Measurements from ENCODE around the gene SORBS2. TPM values are rescaled to one million over a fixed set of nuclear protein-coding genes. Genes with fewer than 3 reads are reported as not detected.
"Not testable (repeated sequence)": the region's sequence is repeated elsewhere in the genome, so short reads cannot be mapped to it uniquely, and the experiment has no call there.

SORBS2 gene
- polyA plus RNA-seq (2013, experiment 1 of 2): 27.1 TPM
- polyA plus RNA-seq (2013, experiment 2 of 2): 32.6 TPM

DNA sequence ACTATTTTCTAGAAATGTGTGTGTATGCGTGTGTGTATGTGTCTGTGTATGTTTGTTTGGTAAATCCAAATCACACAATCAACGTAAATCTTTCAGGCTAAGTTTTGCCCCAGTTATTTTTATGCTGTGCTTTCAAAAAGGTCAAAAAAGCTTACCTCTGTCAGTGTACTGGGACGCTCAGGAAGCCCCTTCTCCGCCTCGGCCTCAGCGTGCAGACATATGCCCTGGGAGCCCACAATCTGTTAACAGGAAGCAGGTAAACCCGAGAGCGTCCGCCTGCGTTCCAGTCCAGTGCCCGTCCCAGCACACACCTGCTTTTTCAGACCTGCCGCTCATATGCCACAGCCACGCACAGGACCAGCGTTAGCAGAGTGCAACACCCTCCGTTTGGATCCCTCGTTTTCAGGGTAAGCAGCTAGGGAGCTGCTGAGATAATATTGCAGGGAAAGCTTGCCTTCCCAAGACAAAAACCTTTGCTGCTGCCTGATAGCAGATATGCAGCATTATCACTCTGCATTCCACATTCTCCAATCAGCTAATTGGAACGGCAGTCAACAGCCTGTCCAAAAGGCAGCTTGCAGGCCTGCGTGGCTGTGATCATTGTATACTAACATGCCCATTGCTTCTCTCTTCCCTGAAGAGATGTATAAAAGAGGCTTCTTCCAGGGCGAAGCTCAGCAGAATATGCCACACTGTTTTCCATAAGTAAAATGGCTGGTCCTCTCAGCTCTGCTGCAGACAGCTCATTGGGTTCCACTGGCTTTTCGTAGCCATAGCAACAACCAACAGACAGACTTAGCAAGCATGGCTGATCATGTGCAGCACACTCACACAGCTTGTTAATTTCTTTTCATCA is at the start of gene SORBS2:
Gene SORBS2, minus strand, starts transcription at position 686 of the 856 bp plus-strand sequence. CDS start 121,623 bp downstream, outside the sequence.
- H3K4me3 ChIP-seq (ENCODE audit: low read length): no peak within 1 kb of the TSS
- peaks cover 31% of the 10 kb centered on the region for H3K4me1 ChIP-seq (ENCODE audit: insufficient read depth, low read length)
- no peaks in the 10 kb centered on the region for H3K27me3 ChIP-seq (ENCODE audit: insufficient read depth, low read length)
- H3K9ac ChIP-seq (ENCODE audit: low read depth, low read length): 0 out of 2 replicates have a peak within 1 kb of the TSS, but pooled peaks have one; percentile 9
- no peaks in the 10 kb centered on the region for H3K36me3 ChIP-seq (ENCODE audit: insufficient read depth, low read length)
- H3K9me3 ChIP-seq (ENCODE audit: insufficient read depth, low read depth, low read length): no peaks in the 10 kb centered on the region
- 85% methylated on average over 19 of the region's 20 CpGs for WGBS
- H3K27ac ChIP-seq (ENCODE audit: low read depth, low read length): peak within 1 kb of the TSS; percentile 1; the same call in 1 of the 2 replicates

DNA sequence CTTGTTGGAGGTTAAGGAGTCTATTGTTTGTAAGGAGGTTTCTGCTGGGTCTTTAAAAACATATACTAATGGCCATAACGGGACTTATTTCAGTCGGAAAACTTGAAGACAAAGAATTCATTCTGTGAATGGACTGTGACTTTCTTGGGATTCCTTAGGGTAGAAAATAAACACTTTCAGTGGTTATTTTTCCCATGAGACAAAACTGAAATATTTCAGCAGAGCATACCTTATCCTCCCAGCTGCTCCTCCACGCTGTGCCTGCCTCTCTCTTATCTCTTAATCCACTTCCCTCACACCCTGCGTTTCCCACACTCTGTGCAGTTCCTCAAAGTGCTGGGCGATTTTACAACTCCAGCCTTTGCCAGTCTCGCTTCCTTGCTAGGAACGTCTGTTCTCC is 47.1 kb upstream of the SORBS2 start:
- peaks cover 21% of the 10 kb centered on the region for H3K9me3 ChIP-seq (ENCODE audit: insufficient read depth, low read depth, low read length)
- H3K4me3 ChIP-seq (ENCODE audit: low read length): no peak overlapping the region
- no peaks in the 10 kb centered on the region for H3K27me3 ChIP-seq (ENCODE audit: insufficient read depth, low read length)
- H3K36me3 ChIP-seq (ENCODE audit: insufficient read depth, low read length): no peaks in the 10 kb centered on the region
- WGBS: 74% methylated on average over 7 of the region's 7 CpGs
- H3K27ac ChIP-seq (ENCODE audit: low read depth, low read length): no peak overlapping the region
- no peaks in the 10 kb centered on the region for H3K4me1 ChIP-seq (ENCODE audit: insufficient read depth, low read length)
- no peak overlapping the region for H3K9ac ChIP-seq (ENCODE audit: low read depth, low read length)

GRCh38 chr4:185857561-185857960 is 45.6 kb upstream of the SORBS2 start:
- not testable (repeated sequence) for H3K4me3 ChIP-seq (ENCODE audit: low read length); H3K9ac ChIP-seq (ENCODE audit: low read depth, low read length); H3K4me1 ChIP-seq (ENCODE audit: insufficient read depth, low read length); H3K27ac ChIP-seq (ENCODE audit: low read depth, low read length); H3K27me3 ChIP-seq (ENCODE audit: insufficient read depth, low read length); H3K36me3 ChIP-seq (ENCODE audit: insufficient read depth, low read length)
- WGBS: 70% methylated on average over 4 of the region's 4 CpGs
- H3K9me3 ChIP-seq (ENCODE audit: insufficient read depth, low read depth, low read length): peaks cover 21% of the 10 kb centered on the region

DNA sequence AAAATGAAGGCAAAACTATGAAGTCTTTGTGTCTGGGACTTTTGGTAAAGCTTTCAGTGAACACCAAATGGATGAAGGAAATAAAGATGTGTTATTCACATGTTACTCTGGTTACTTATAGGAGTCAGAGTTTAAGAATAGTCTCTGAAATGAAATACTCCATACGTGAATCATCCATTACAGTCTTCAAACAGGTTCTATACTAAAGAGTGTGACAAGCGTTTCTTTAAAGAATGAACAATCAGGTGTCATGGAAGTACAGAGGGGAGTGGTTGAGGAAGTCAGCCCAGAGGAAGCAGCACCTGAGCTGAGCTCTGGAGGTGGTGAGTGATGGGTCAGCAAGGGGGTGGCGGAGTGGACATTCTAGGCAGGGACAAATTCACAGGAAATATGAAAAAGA is 41.8 kb upstream of the SORBS2 start:
- Histone ChIP-seq H3K4me1 (ENCODE audit: insufficient read depth, low read length) (no peaks in the 10 kb centered on the region), H3K27me3 (ENCODE audit: insufficient read depth, low read length) (no peaks in the 10 kb centered on the region), H3K27ac (ENCODE audit: low read depth, low read length) (no peak overlapping the region), H3K9ac (ENCODE audit: low read depth, low read length) (no peak overlapping the region), H3K9me3 (ENCODE audit: insufficient read depth, low read depth, low read length) (peaks cover 30% of the 10 kb centered on the region), H3K4me3 (ENCODE audit: low read length) (no peak overlapping the region), H3K36me3 (ENCODE audit: insufficient read depth, low read length) (no peaks in the 10 kb centered on the region)
- WGBS: 96% methylated on average over 2 of the region's 3 CpGs

GRCh38 chr4:185852961-185853360 is 41.0 kb upstream of the SORBS2 start:
- Histone ChIP-seq H3K36me3 (ENCODE audit: insufficient read depth, low read length) (no peaks in the 10 kb centered on the region), H3K4me1 (ENCODE audit: insufficient read depth, low read length) (peaks cover 4% of the 10 kb centered on the region), H3K4me3 (ENCODE audit: low read length) (no peak overlapping the region), H3K9me3 (ENCODE audit: insufficient read depth, low read depth, low read length) (peaks cover 21% of the 10 kb centered on the region), H3K27ac (ENCODE audit: low read depth, low read length) (no peak overlapping the region), H3K9ac (ENCODE audit: low read depth, low read length) (no peak overlapping the region), H3K27me3 (ENCODE audit: insufficient read depth, low read length) (no peaks in the 10 kb centered on the region)
- 88% methylated on average over 1 of the region's 1 CpG for WGBS

- WGBS: 95% methylated on average over 8 of the region's 8 CpGs
- H3K4me3 ChIP-seq (ENCODE audit: low read length): no peak overlapping the region
- no peak overlapping the region for H3K27ac ChIP-seq (ENCODE audit: low read depth, low read length)
- H3K36me3 ChIP-seq (ENCODE audit: insufficient read depth, low read length): no peaks in the 10 kb centered on the region
- peaks cover 14% of the 10 kb centered on the region for H3K4me1 ChIP-seq (ENCODE audit: insufficient read depth, low read length)
- H3K27me3 ChIP-seq (ENCODE audit: insufficient read depth, low read length): no peaks in the 10 kb centered on the region
- peaks cover 23% of the 10 kb centered on the region for H3K9me3 ChIP-seq (ENCODE audit: insufficient read depth, low read depth, low read length)
- no peak overlapping the region for H3K9ac ChIP-seq (ENCODE audit: low read depth, low read length)
These were observed 37.9 kb upstream of the SORBS2 start for GRCh38 chr4:185849664-185850550.

- H3K9me3 ChIP-seq (ENCODE audit: insufficient read depth, low read depth, low read length): peaks cover 23% of the 10 kb centered on the region
These were observed 35.5 kb upstream of the SORBS2 start for GRCh38 chr4:185847352-185848097.

DNA sequence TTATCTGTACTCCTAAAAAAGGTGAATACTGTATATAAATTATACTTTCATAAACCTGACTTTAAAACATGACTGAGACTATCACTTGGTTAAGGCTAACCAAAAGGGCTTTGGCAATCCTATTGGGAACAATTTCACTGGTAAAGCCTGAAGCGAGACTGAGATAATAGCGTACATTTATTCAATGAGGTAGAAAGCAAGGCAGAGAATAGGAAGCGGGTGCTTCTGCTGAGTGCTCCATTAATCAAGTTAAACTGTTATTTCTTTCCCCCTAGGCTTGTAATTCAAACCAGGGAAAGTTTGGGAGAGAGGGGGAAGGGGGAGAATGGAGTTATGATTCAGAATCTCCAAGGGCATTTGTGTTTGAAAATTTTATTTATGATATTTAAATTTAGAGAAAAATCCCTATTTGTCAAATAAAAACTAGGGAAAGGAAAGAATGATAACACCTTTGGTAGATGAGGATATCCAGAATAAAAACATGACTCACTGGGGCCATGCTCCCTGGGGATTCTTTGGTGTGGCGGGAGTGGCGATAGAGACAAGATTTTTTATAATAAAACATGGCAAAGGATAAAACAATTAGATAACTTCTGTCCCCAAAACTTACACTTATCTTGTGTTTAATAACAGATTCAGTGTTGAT is 34.6 kb upstream of the SORBS2 start:
- peaks cover 23% of the 10 kb centered on the region for H3K4me1 ChIP-seq (ENCODE audit: insufficient read depth, low read length)
- no peaks in the 10 kb centered on the region for H3K27me3 ChIP-seq (ENCODE audit: insufficient read depth, low read length)
- H3K9me3 ChIP-seq (ENCODE audit: insufficient read depth, low read depth, low read length): peaks cover 23% of the 10 kb centered on the region
- no peak overlapping the region for H3K4me3 ChIP-seq (ENCODE audit: low read length)
- no peak overlapping the region for H3K27ac ChIP-seq (ENCODE audit: low read depth, low read length)
- no peak overlapping the region for H3K9ac ChIP-seq (ENCODE audit: low read depth, low read length)
- 97% methylated on average over 4 of the region's 5 CpGs for WGBS
- no peaks in the 10 kb centered on the region for H3K36me3 ChIP-seq (ENCODE audit: insufficient read depth, low read length)

More at GRCh38 chr4:185847352-185848097, 35.5 kb upstream of the SORBS2 start:
- H3K27ac ChIP-seq (ENCODE audit: low read depth, low read length): no peak overlapping the region; the same call in 1 of the 2 replicates
- no peak overlapping the region for H3K9ac ChIP-seq (ENCODE audit: low read depth, low read length)
- WGBS: 72% methylated on average over 13 of the region's 13 CpGs
- no peaks in the 10 kb centered on the region for H3K27me3 ChIP-seq (ENCODE audit: insufficient read depth, low read length)
- H3K4me1 ChIP-seq (ENCODE audit: insufficient read depth, low read length): peaks cover 23% of the 10 kb centered on the region
- no peaks in the 10 kb centered on the region for H3K36me3 ChIP-seq (ENCODE audit: insufficient read depth, low read length)
- H3K4me3 ChIP-seq (ENCODE audit: low read length): no peak overlapping the region

DNA sequence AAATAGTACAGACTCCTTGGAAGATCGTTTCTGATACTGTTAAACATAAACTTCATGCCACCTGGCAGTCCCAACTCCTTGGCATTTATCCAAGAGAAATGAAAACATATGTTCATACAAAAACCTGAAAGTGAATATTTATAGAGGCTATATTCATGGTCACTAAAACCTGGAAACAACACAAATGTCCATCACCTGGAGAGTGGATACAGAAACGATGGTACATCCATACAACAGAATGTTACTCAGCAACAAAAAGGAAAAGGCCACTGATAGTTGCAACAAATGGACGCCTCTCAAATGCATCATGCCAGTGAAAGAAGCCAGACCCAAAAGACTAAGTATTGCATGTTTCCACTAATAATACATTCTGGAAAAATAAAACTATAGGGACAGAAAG is 34.0 kb upstream of the SORBS2 start:
- Histone ChIP-seq H3K27ac (ENCODE audit: low read depth, low read length) (no peak overlapping the region), H3K4me1 (ENCODE audit: insufficient read depth, low read length) (peaks cover 24% of the 10 kb centered on the region), H3K9me3 (ENCODE audit: insufficient read depth, low read depth, low read length) (peaks cover 20% of the 10 kb centered on the region), H3K27me3 (ENCODE audit: insufficient read depth, low read length) (no peaks in the 10 kb centered on the region), H3K36me3 (ENCODE audit: insufficient read depth, low read length) (no peaks in the 10 kb centered on the region), H3K4me3 (ENCODE audit: low read length) (no peak overlapping the region), H3K9ac (ENCODE audit: low read depth, low read length) (no peak overlapping the region)
- WGBS: 100% methylated on average over 3 of the region's 3 CpGs

DNA sequence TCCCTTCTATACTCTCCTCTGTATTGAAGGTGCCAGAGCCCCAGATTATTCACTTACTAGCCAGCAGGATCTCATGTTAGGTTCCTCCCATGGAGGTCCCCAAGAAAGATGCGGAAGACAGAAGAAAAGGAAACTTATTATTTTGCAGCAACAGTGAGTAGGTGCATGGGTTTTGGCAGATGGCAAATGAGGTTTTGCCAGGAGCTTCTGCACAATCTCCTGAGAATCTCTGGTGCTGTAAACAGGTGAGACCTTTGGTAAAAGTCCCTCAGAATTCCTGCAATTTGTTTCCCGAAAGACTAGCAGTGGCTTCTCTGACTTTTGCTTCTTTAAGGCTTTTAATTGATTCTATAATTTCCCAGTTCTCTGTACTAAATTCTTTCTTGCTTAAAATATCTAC is 29.5 kb upstream of the SORBS2 start:
- WGBS: 92% methylated on average over 2 of the region's 2 CpGs
- Histone ChIP-seq H3K9me3 (ENCODE audit: insufficient read depth, low read depth, low read length) (peaks cover 11% of the 10 kb centered on the region), H3K27ac (ENCODE audit: low read depth, low read length) (no peak overlapping the region; the same call in 1 of the 2 replicates), H3K9ac (ENCODE audit: low read depth, low read length) (no peak overlapping the region), H3K27me3 (ENCODE audit: insufficient read depth, low read length) (no peaks in the 10 kb centered on the region), H3K4me1 (ENCODE audit: insufficient read depth, low read length) (peaks cover 53% of the 10 kb centered on the region), H3K4me3 (ENCODE audit: low read length) (no peak overlapping the region), H3K36me3 (ENCODE audit: insufficient read depth, low read length) (no peaks in the 10 kb centered on the region)

All from HUES64 (cell line).